ENCODE measurements around the gene ALDH18A1.

DNA sequence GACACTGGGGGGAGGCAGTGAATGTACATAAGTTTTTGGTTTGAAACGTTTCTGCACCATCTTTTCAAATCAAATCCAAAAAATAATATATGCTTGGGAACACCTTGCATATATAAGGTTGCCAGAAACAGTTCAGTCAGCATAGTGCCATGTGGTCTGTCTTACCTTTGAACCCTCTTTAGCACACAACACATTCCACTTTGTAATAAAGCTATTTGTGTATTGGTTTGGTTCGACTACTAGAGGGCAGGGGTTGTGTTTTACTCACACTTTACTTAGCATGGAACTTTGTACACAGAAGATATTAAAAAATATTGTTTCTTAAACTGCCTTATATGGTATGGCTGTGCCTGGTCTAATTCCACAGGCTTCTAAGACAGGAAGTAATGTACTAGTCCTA, 43.2 kb downstream of the ALDH18A1 start:
- TF ChIP-seq, protein P1, sequence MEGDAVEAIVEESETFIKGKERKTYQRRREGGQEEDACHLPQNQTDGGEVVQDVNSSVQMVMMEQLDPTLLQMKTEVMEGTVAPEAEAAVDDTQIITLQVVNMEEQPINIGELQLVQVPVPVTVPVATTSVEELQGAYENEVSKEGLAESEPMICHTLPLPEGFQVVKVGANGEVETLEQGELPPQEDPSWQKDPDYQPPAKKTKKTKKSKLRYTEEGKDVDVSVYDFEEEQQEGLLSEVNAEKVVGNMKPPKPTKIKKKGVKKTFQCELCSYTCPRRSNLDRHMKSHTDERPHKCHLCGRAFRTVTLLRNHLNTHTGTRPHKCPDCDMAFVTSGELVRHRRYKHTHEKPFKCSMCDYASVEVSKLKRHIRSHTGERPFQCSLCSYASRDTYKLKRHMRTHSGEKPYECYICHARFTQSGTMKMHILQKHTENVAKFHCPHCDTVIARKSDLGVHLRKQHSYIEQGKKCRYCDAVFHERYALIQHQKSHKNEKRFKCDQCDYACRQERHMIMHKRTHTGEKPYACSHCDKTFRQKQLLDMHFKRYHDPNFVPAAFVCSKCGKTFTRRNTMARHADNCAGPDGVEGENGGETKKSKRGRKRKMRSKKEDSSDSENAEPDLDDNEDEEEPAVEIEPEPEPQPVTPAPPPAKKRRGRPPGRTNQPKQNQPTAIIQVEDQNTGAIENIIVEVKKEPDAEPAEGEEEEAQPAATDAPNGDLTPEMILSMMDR (IDR thresholded peaks at IDR 0.05; ENCODE audit: low read depth, low read length) = no peak
- TF ChIP-seq, protein P2, sequence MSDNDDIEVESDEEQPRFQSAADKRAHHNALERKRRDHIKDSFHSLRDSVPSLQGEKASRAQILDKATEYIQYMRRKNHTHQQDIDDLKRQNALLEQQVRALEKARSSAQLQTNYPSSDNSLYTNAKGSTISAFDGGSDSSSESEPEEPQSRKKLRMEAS (IDR thresholded peaks at IDR 0.05; ENCODE audit: low read depth, low read length) = no peak

Measured in NB4 (cell line).